MM.1S (cell line): ENCODE measurements around the gene CGAS.
"Not testable (repeated sequence)": the region's sequence is repeated elsewhere in the genome, so short reads cannot be mapped to it uniquely, and the experiment has no call there.

Source experiments
- DNase-seq: peaks from one replicate; pipeline ENCODE4 v3.0.0-alpha.2; 2015
- H2AFZ ChIP-seq: fragments of 300-600 bp; sonication (generic); 2 replicates; pipeline ENCODE4 v1.6.0; 2016; ENCODE audit warnings: antibody characterized with exemption, low read length
- H3F3A ChIP-seq: fragments of 300-600 bp; sonication (generic); 2 replicates; pipeline ENCODE4 v1.6.1; 2016; ENCODE audit warnings: mild to moderate bottlenecking, antibody characterized with exemption, low read length, moderate library complexity, mixed read lengths; ENCODE audit not compliant: insufficient read depth
- H3K27ac ChIP-seq: fragments of 300-600 bp; sonication (generic); 2 replicates; pipeline ENCODE4 v1.5.1; 2016; ENCODE audit warnings: mild to moderate bottlenecking, low read length
- H3K27me3 ChIP-seq: fragments of 300-600 bp; sonication (generic); replicated peaks from 2 replicates; pipeline ENCODE4 v1.6.0; 2016; ENCODE audit warnings: low read length; ENCODE audit not compliant: insufficient read depth
- H3K36me3 ChIP-seq: fragments of 300-600 bp; sonication (generic); replicated peaks from 2 replicates; pipeline ENCODE4 v1.6.1; 2016; ENCODE audit warnings: mild to moderate bottlenecking, low read length, mixed read lengths; ENCODE audit not compliant: insufficient read depth
- H3K4me1 ChIP-seq: fragments of 300-600 bp; sonication (generic); 2 replicates; pipeline ENCODE4 v1.6.1; 2016; ENCODE audit warnings: low read length, mixed read lengths
- H3K4me2 ChIP-seq: fragments of 300-600 bp; sonication (generic); 2 replicates; pipeline ENCODE4 v1.6.0; 2016; ENCODE audit warnings: low read depth, low read length
- H3K4me3 ChIP-seq: fragments of 300-600 bp; sonication (generic); 2 replicates; pipeline ENCODE4 v1.5.1; 2016; ENCODE audit warnings: low read length, mixed read lengths
- H3K79me2 ChIP-seq: fragments of 300-600 bp; sonication (generic); 2 replicates; pipeline ENCODE4 v1.6.1; 2016; ENCODE audit warnings: mixed run types, low read length, mixed read lengths
- H3K9ac ChIP-seq: fragments of 300-600 bp; sonication (generic); 2 replicates; pipeline ENCODE4 v1.6.1; 2016; ENCODE audit warnings: low read length, mixed read lengths
- H3K9me2 ChIP-seq: fragments of 300-600 bp; sonication (generic); replicated peaks from 2 replicates; pipeline ENCODE4 v1.6.1; 2016; ENCODE audit warnings: mild to moderate bottlenecking, low read length, mixed read lengths; ENCODE audit not compliant: insufficient read depth
- H3K9me3 ChIP-seq: fragments of 300-600 bp; sonication (generic); replicated peaks from 2 replicates; pipeline ENCODE4 v1.6.1; 2016; ENCODE audit warnings: mild to moderate bottlenecking, low read length, mixed read lengths; ENCODE audit not compliant: insufficient read depth
- H4K20me1 ChIP-seq: fragments of 300-600 bp; sonication (generic); 2 replicates; pipeline ENCODE4 v1.6.1; 2016; ENCODE audit warnings: mild to moderate bottlenecking, low read length, moderate library complexity, mixed read lengths; ENCODE audit not compliant: insufficient read depth
- CTCF ChIP-seq: fragments of 300-600 bp; sonication (generic); IDR thresholded peaks from 2 replicates; pipeline ENCODE4 v1.5.1; 2016; ENCODE audit warnings: antibody characterized with exemption, low read length, mixed read lengths
- EZH2 ChIP-seq: fragments of 300-600 bp; sonication (generic); optimal IDR thresholded peaks from 2 replicates; pipeline ENCODE3; 2017; ENCODE audit warnings: low read depth, mild to moderate bottlenecking, antibody characterized with exemption, low read length, mixed read lengths
- EZH2phosphoT487 ChIP-seq: fragments of 300-600 bp; sonication (generic); IDR thresholded peaks from 2 replicates; pipeline ENCODE4 v1.6.1; 2018; ENCODE audit warnings: antibody characterized with exemption, low read length

Gene CGAS

GRCh38 chr6:73382462-73383113 is 69.5 kb downstream of the CGAS start:
- Histone ChIP-seq H3K9me3 (no peaks in the 10 kb centered on the region), H2AFZ (no peak overlapping the region), H3K36me3 (no peaks in the 10 kb centered on the region), H4K20me1 (no peaks in the 10 kb centered on the region), H3F3A (no peaks in the 10 kb centered on the region), H3K79me2 (no peaks in the 10 kb centered on the region), H3K4me2 (no peak overlapping the region), H3K9me2 (no peaks in the 10 kb centered on the region), H3K4me1 (no peaks in the 10 kb centered on the region), H3K27ac (no peak overlapping the region), H3K9ac (no peak overlapping the region), H3K27me3 (no peaks in the 10 kb centered on the region), H3K4me3 (no peak overlapping the region)
- TF ChIP-seq CTCF = no peak
- no peak for TF ChIP-seq EZH2
- TF ChIP-seq EZH2phosphoT487 = no peak
- DNase-seq = no peak

GRCh38 chr6:73381531-73381930 is 70.6 kb downstream of the CGAS start:
- H3K4me1 ChIP-seq, H3F3A ChIP-seq, H3K9ac ChIP-seq, H2AFZ ChIP-seq, H3K27me3 ChIP-seq, H3K4me3 ChIP-seq, H4K20me1 ChIP-seq, H3K27ac ChIP-seq, H3K36me3 ChIP-seq, H3K4me2 ChIP-seq, DNase-seq, H3K9me3 ChIP-seq, H3K9me2 ChIP-seq, H3K79me2 ChIP-seq: not testable (repeated sequence)

GRCh38 chr6:73377225-73377624 is 74.9 kb downstream of the CGAS start:
- Histone ChIP-seq H3K79me2 (no peaks in the 10 kb centered on the region), H3K4me1 (no peaks in the 10 kb centered on the region), H3K9me3 (no peaks in the 10 kb centered on the region), H3K27ac (no peak overlapping the region), H3K27me3 (no peaks in the 10 kb centered on the region), H4K20me1 (no peaks in the 10 kb centered on the region), H3K4me3 (no peak overlapping the region), H3K9me2 (no peaks in the 10 kb centered on the region), H3K9ac (no peak overlapping the region), H3K4me2 (no peak overlapping the region), H2AFZ (no peak overlapping the region), H3F3A (no peaks in the 10 kb centered on the region), H3K36me3 (no peaks in the 10 kb centered on the region)
- no peak for DNase-seq
- TF ChIP-seq EZH2 (no peak), CTCF (no peak), EZH2phosphoT487 (no peak)

GRCh38 chr6:73375216-73375615 is 76.9 kb downstream of the CGAS start:
- no peaks in the 10 kb centered on the region for H3K79me2 ChIP-seq
- H3K9me3 ChIP-seq = no peaks in the 10 kb centered on the region
- H4K20me1 ChIP-seq = no peaks in the 10 kb centered on the region
- no peaks in the 10 kb centered on the region for H3K27me3 ChIP-seq
- no peak overlapping the region for H3K4me2 ChIP-seq
- no peaks in the 10 kb centered on the region for H3K9me2 ChIP-seq
- no peak overlapping the region for H2AFZ ChIP-seq
- no peak overlapping the region for H3K27ac ChIP-seq
- H3F3A ChIP-seq = no peaks in the 10 kb centered on the region
- H3K36me3 ChIP-seq = no peaks in the 10 kb centered on the region
- H3K4me3 ChIP-seq = no peak overlapping the region
- no peak for DNase-seq
- no peak for TF ChIP-seq CTCF
- H3K4me1 ChIP-seq = no peaks in the 10 kb centered on the region
- no peak overlapping the region for H3K9ac ChIP-seq
